Lung (tissue), 12 donors: ENCODE data around the gene BOD1L1. TPM values are rescaled to one million over a fixed set of nuclear protein-coding genes. Genes with fewer than 3 reads are reported as not detected.
A peak's percentile ranks its signal among the peaks of the same experiment; 100 is the strongest.

ENCODE experiments used
- ATAC-seq: fragments of 200-7000 bp; cut with Tn5 transposase; one replicate; pipeline ENCODE4 v1.9.1; 2020; ENCODE audit warnings: moderate number of reproducible peaks; ENCODE audit not compliant: insufficient read depth, low FRiP score
- DNase-seq, 3 donors: peaks; one replicate each; pipeline ENCODE4 v3.0.0-alpha.2; 2013 to 2017
- H3K27ac ChIP-seq, 2 donors: one replicate each; pipeline ENCODE4 v1.5.1; 2013; ENCODE audit warnings: mild to moderate bottlenecking in 2 of 2, moderate library complexity in 2 of 2, control low read depth in 1 of 2, inconsistent platforms in 1 of 2, low read depth in 1 of 2, low read length in 1 of 2
- H3K27me3 ChIP-seq, 3 donors: one replicate each; pipeline ENCODE4 v1.5.1; 2013; ENCODE audit warnings: low read length in 2 of 3; ENCODE audit not compliant: control insufficient read depth in 3 of 3, insufficient read depth in 3 of 3
- H3K36me3 ChIP-seq, 4 donors: one replicate each; pipeline ENCODE4 v1.5.1; 2013; ENCODE audit warnings: low read length in 4 of 4, mild to moderate bottlenecking in 1 of 4, moderate library complexity in 1 of 4; ENCODE audit not compliant: control insufficient read depth in 4 of 4, insufficient read depth in 4 of 4
- H3K4me1 ChIP-seq, 5 donors: one replicate each; pipeline ENCODE4 v1.5.1; 2013; ENCODE audit warnings: low read length in 5 of 5, mild to moderate bottlenecking in 2 of 5, moderate library complexity in 1 of 5; ENCODE audit not compliant: control insufficient read depth in 5 of 5, insufficient read depth in 5 of 5
- H3K4me3 ChIP-seq: one replicate; pipeline ENCODE4 v1.5.1; 2013; ENCODE audit warnings: mild to moderate bottlenecking, control low read depth, moderate library complexity
- H3K9ac ChIP-seq, 2 donors: one replicate each; pipeline ENCODE4 v1.5.1; 2013; ENCODE audit warnings: low read length in 2 of 2, control low read depth in 1 of 2; ENCODE audit not compliant: insufficient read depth in 1 of 2
- H3K9me3 ChIP-seq, 4 donors: one replicate each; pipeline ENCODE4 v1.5.1; 2013; ENCODE audit warnings: low read length in 3 of 4, mild to moderate bottlenecking in 1 of 4, moderate library complexity in 1 of 4; ENCODE audit not compliant: control insufficient read depth in 4 of 4, insufficient read depth in 3 of 4
- WGBS, 2 donors: extraction: QIAGEN DNeasy Blood & Tissue Kit; methylation state at CpG; one replicate each; pipeline ENCODE4 v1.1.7; 2013; 5-methylcytosine and 5-hydroxymethylcytosine counted together
- polyA plus RNA-seq, 2 donors: library from polyadenylated mRNA; stranded (reverse); fragments of 200-250 nt; gene quantifications; one replicate each; pipeline ENCODE4 v1.2.1, GENCODE V29; 2013
- total RNA-seq, 2 donors: library from RNA; depleted of rRNA in 1 of 2; stranded (reverse); fragments of >200 nt in 1 of 2; gene quantifications; one replicate each; pipeline ENCODE4 v1.2.1, GENCODE V29; 2014 to 2021
- TF ChIP-seq, protein P1 (sequence below): IDR thresholded peaks from 2 replicates; pipeline ENCODE4 v1.5.1; 2012; ENCODE audit warnings: mild to moderate bottlenecking; ENCODE audit errors: control extremely low read depth, extremely low read depth
- donor health status: control.
- donor health status: control.
- donor health status: Bipolar disorder and iron deficiency.
- donor health status: healthy.
- donor health status: DM: yes; HTN: yes; CAD: no.

The BOD1L1 gene
- total and polyA plus RNA-seq, 4 donors: 8.5 to 83.9 (median 24.0) TPM

DNA sequence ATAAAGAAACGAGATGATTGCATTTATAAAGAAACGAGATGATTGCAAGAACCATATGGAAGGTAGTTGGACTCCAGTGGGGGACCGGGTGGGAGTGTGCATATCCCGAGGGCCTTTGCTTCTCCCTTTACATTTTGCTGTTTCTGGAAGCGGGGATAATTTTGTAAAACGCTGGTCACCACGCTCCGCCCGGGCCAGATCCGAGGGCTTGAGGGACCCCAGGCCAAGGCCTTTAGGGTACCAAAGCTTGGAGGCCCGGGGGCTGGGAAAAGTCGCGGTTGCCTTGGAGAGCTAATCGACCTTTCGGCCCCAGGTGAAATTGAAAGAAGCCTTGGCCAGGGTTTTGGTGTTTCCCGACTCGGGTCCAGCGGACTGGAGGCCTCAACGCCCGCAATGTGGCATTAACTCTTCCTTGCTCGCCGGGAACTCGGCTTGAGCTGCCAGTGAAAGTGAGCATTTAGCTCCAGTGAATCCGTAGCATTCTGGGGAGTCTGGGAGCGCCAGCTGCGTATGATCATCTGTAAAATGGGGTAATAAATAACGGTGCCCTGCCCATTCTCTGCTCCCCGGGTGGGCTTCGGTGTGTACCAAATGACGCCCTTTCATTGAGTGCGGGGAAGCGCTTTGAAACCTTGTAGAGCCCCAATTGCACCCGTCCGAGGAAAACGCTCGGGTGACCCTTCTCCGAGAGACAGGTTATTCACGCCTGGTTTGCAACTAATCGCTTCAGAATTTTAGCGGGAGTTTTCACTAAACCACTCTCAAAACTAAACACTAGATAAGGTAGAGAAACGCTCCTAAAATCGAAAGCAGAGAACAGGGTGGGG lies 87.7 kb downstream of the BOD1L1 start:
- peaks cover 11 to 87% (median 84%) of the 10 kb centered on the region in 3 donors for H3K27me3 ChIP-seq

DNA sequence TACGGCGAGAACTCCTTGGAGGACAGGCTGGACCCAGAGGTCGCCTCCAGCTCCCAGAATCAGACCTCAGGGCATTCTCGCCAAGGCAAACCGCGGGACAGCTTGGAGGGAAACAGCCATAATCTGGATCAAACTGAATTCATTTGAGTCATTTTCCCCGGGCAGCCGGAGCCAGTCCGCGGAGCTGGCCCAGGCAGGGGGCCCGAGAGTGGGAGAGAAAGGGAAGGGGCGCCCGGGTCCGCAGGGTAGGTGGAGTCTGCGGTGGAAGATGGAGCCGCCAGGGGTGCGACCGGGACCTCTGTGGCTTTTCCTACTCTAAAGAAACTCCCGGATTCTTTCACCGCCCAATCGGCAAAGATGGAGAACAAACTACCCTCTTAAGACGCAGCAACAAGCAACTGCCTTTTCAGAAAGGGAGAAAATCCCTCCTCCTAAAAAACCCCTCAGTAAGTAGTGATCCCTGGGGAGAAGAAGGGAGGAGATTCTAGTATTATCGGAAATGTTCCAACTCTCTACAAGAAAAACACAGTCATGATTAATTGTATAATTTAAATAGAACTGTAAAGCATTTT lies 88.4 kb downstream of the BOD1L1 start:
- DNase-seq: peak in 1 of 3 donors; percentile 48
- WGBS, 2 donors: 3 to 7% methylated on average over 23 of the region's 23 CpGs
- TF ChIP-seq, protein P1, sequence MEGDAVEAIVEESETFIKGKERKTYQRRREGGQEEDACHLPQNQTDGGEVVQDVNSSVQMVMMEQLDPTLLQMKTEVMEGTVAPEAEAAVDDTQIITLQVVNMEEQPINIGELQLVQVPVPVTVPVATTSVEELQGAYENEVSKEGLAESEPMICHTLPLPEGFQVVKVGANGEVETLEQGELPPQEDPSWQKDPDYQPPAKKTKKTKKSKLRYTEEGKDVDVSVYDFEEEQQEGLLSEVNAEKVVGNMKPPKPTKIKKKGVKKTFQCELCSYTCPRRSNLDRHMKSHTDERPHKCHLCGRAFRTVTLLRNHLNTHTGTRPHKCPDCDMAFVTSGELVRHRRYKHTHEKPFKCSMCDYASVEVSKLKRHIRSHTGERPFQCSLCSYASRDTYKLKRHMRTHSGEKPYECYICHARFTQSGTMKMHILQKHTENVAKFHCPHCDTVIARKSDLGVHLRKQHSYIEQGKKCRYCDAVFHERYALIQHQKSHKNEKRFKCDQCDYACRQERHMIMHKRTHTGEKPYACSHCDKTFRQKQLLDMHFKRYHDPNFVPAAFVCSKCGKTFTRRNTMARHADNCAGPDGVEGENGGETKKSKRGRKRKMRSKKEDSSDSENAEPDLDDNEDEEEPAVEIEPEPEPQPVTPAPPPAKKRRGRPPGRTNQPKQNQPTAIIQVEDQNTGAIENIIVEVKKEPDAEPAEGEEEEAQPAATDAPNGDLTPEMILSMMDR: no peak
- no peak overlapping the region for H3K4me3 ChIP-seq
- H3K27ac ChIP-seq: no peak overlapping the region
- peaks cover 0 to 24% (median 0%) of the 10 kb centered on the region in 4 donors for H3K9me3 ChIP-seq
- no peak overlapping the region for H3K9ac ChIP-seq
- peaks cover 0 to 28% (median 0%) of the 10 kb centered on the region in 5 donors for H3K4me1 ChIP-seq
- peaks cover 17 to 94% (median 91%) of the 10 kb centered on the region in 3 donors for H3K27me3 ChIP-seq
- H3K36me3 ChIP-seq: no peaks in the 10 kb centered on the region
- ATAC-seq: no peak

More for the DNA sequence above, 87.7 kb downstream of the BOD1L1 start:
- H3K4me1 ChIP-seq: peaks cover 0 to 28% (median 0%) of the 10 kb centered on the region in 5 donors
- peaks cover 0 to 24% (median 0%) of the 10 kb centered on the region in 4 donors for H3K9me3 ChIP-seq
- no peaks in the 10 kb centered on the region for H3K36me3 ChIP-seq
- H3K4me3 ChIP-seq: no peak overlapping the region
- ATAC-seq (no peak), DNase-seq (peak in 1 of 3 donors; percentile 25)
- TF ChIP-seq, protein P1: no peak
- no peak overlapping the region for H3K9ac ChIP-seq
- WGBS, 2 donors: 10% methylated on average over 42 of the region's 42 CpGs
- no peak overlapping the region for H3K27ac ChIP-seq

DNA sequence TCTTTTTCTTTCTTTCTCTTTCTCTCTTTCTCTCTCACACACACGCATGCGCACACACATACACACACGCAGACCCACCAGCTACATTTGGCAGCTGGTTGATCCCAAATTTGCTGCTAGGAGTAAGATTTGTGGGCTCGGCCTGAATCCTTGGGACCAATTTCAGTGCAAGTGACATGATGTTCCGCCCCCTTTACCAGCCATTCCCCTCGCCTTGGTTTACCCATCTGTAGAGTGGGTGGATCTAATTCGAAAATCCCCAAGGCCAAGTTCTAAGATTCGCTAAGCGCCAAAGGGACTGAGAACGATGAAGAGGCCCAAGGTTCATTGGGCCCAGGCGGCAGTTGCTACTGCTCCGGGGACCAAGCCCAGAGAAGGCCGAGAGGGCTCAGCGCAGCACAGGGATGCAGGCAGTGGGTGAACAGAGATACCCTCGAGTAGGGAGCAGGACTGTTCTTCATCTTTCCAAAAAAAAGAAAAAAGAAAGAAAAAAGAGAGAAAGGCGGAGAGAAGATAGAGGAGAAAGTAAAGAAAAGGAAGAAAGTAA lies 89.0 kb downstream of the BOD1L1 start:
- no peak overlapping the region for H3K9ac ChIP-seq
- peaks cover 0 to 26% (median 0%) of the 10 kb centered on the region in 4 donors for H3K9me3 ChIP-seq
- H3K36me3 ChIP-seq: no peaks in the 10 kb centered on the region
- DNase-seq: no peak
- H3K4me3 ChIP-seq: no peak overlapping the region
- H3K27me3 ChIP-seq: peaks cover 17 to 99% (median 97%) of the 10 kb centered on the region in 3 donors
- TF ChIP-seq, protein P1: no peak
- WGBS, 2 donors: 20 to 23% methylated on average over 16 of the region's 16 CpGs
- no peak overlapping the region for H3K27ac ChIP-seq
- peaks cover 0 to 22% (median 0%) of the 10 kb centered on the region in 5 donors for H3K4me1 ChIP-seq
- ATAC-seq: no peak
